ENCODE data around the gene OAS3.
"Not testable (repeated sequence)": the region's sequence is repeated elsewhere in the genome, so short reads cannot be mapped to it uniquely, and the experiment has no call there.

The OAS3 gene

DNA sequence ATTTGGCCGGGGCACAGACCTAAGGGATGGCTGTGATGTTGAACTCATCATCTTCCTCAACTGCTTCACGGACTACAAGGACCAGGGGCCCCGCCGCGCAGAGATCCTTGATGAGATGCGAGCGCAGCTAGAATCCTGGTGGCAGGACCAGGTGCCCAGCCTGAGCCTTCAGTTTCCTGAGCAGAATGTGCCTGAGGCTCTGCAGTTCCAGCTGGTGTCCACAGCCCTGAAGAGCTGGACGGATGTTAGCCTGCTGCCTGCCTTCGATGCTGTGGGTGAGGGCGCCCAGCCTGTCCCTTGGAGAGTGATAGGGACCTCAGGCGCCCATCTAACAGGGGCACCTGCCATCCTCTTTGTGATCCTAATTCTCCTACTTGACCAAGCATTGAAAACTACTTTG, 12.4 kb downstream of the OAS3 start:
- H3K27me3 ChIP-seq: no peaks in the 10 kb centered on the region
- H3K36me3 ChIP-seq: peaks cover 30% of the 10 kb centered on the region
- H3K9ac ChIP-seq: no peak overlapping the region
- no peak overlapping the region for H3K4me3 ChIP-seq
- TF ChIP-seq Cebpa-rat (IDR thresholded peaks at IDR 0.05): no peak
- H3K4me2 ChIP-seq: no peak overlapping the region
- H3K9me3 ChIP-seq: peaks cover 6% of the 10 kb centered on the region; the same call in 1 of the 2 replicates
- H3K4me1 ChIP-seq: no peaks in the 10 kb centered on the region
- no peaks in the 10 kb centered on the region for H4K20me1 ChIP-seq
- no peak overlapping the region for H3K27ac ChIP-seq

DNA sequence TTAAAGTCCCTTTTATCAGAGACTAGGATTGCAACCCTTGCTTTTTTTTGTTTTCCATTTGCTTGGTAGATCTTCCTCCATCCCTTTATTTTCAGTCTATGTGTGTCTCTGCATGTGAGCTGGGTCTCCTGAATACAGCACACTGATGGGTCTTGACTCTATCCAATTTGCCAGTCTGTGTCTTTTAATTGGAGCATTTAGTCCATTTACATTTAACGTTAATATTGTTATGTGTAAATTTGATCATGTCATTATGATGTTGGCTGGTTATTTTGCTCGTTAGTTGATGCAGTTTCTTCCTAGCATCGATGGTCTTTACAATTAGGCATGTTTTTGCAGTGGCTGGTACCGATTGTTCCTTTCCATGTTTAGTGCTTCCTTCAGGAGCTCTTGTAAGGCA, 18.9 kb downstream of the OAS3 start:
- H3K4me2 ChIP-seq, H3K9ac ChIP-seq, H3K9me3 ChIP-seq, H3K4me3 ChIP-seq, H3K27me3 ChIP-seq, H3K4me1 ChIP-seq, H4K20me1 ChIP-seq, H3K27ac ChIP-seq: not testable (repeated sequence)
- H3K36me3 ChIP-seq: peaks cover 24% of the 10 kb centered on the region

- Histone ChIP-seq H3K4me2 (no peak overlapping the region), H3K27me3 (no peaks in the 10 kb centered on the region)
Measured at GRCh38 chr12:112961074-112961473, 22.8 kb downstream of the OAS3 start.

DNA sequence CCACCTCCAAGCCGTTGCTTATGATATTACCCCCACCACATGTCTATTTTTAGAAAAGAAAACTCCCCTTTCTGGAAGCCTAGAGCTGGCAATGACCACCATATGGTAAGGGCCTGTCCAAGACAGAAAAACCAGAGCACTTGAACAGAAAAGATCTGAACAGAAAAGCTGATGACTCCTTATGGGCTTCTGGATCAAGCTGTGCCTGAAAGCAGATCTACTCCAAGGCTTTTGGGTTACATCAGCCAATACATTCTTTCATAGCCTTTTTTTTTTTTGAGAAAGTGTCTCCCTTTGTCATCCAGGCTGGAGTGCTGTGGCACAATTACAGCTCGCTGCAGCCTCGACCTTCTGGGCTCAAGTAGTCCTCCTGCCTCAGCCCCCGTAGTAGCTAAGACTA, 23.3 kb downstream of the OAS3 start:
- H3K4me1 ChIP-seq: no peaks in the 10 kb centered on the region
- H3K9me3 ChIP-seq: no peaks in the 10 kb centered on the region; the same call in 1 of the 2 replicates
- H3K36me3 ChIP-seq: peaks cover 66% of the 10 kb centered on the region
- H3K9ac ChIP-seq: no peak overlapping the region
- no peak for TF ChIP-seq Cebpa-rat (IDR thresholded peaks at IDR 0.05)
- no peak overlapping the region for H3K27ac ChIP-seq
- H3K4me3 ChIP-seq: no peak overlapping the region
- no peaks in the 10 kb centered on the region for H3K27me3 ChIP-seq
- H3K4me2 ChIP-seq: no peak overlapping the region
- H4K20me1 ChIP-seq: no peaks in the 10 kb centered on the region

More at GRCh38 chr12:112961074-112961473, 22.8 kb downstream of the OAS3 start:
- no peak overlapping the region for H3K9ac ChIP-seq
- TF ChIP-seq Cebpa-rat (IDR thresholded peaks at IDR 0.05): no peak
- H3K27ac ChIP-seq: no peak overlapping the region
- H3K9me3 ChIP-seq: no peaks in the 10 kb centered on the region; the same call in 1 of the 2 replicates
- H3K4me3 ChIP-seq: no peak overlapping the region
- peaks cover 63% of the 10 kb centered on the region for H3K36me3 ChIP-seq
- no peaks in the 10 kb centered on the region for H4K20me1 ChIP-seq
- H3K4me1 ChIP-seq: no peaks in the 10 kb centered on the region

GRCh38 chr12:112962561-112962960, 24.3 kb downstream of the OAS3 start:
- Histone ChIP-seq H3K27me3 (no peaks in the 10 kb centered on the region), H3K4me2 (no peak overlapping the region), H4K20me1 (no peaks in the 10 kb centered on the region), H3K4me3 (no peak overlapping the region), H3K36me3 (peaks cover 73% of the 10 kb centered on the region), H3K27ac (no peak overlapping the region), H3K4me1 (no peaks in the 10 kb centered on the region), H3K9me3 (no peaks in the 10 kb centered on the region; the same call in 1 of the 2 replicates), H3K9ac (no peak overlapping the region)
- TF ChIP-seq Cebpa-rat (IDR thresholded peaks at IDR 0.05): no peak

GRCh38 chr12:112963227-112963861, 25.1 kb downstream of the OAS3 start:
- no peaks in the 10 kb centered on the region for H4K20me1 ChIP-seq
- TF ChIP-seq Cebpa-rat (IDR thresholded peaks at IDR 0.05): no peak
- H3K4me1 ChIP-seq: no peaks in the 10 kb centered on the region
- no peak overlapping the region for H3K4me3 ChIP-seq
- no peak overlapping the region for H3K9ac ChIP-seq
- H3K4me2 ChIP-seq: no peak overlapping the region
- H3K9me3 ChIP-seq: no peaks in the 10 kb centered on the region; the same call in 1 of the 2 replicates
- H3K27ac ChIP-seq: no peak overlapping the region
- H3K27me3 ChIP-seq: no peaks in the 10 kb centered on the region
- peaks cover 81% of the 10 kb centered on the region for H3K36me3 ChIP-seq

DNA sequence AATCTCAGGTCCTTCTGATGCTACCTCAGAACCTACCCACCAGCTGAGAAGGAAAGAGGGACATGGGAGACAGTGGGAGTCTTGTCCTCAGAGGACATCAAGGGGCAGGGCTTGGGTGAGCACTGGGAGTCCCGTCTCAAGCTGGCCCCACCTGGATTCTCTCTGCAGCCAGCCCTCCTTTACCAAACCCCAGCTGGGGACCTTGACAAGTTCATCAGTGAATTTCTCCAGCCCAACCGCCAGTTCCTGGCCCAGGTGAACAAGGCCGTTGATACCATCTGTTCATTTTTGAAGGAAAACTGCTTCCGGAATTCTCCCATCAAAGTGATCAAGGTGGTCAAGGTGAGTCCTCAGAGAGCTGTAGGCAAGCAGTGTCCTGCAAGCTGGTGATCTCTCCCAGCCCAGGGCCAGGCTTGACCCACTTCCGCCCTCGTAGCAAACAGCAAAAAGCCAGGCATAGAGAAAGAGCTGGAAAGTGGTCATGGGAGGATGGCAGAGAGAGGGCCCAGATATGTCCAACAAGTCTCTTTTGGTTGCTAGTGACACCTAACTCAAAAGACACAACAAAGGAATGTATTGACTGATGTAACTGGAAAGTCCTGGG, 25.9 kb downstream of the OAS3 start:
- no peak overlapping the region for H3K27ac ChIP-seq
- no peak for TF ChIP-seq Cebpa-rat (IDR thresholded peaks at IDR 0.05)
- H3K9me3 ChIP-seq: no peaks in the 10 kb centered on the region; the same call in 1 of the 2 replicates
- no peak overlapping the region for H3K4me2 ChIP-seq
- no peaks in the 10 kb centered on the region for H3K4me1 ChIP-seq
- no peaks in the 10 kb centered on the region for H4K20me1 ChIP-seq
- H3K4me3 ChIP-seq: no peak overlapping the region
- H3K36me3 ChIP-seq: peaks cover 77% of the 10 kb centered on the region
- H3K27me3 ChIP-seq: no peaks in the 10 kb centered on the region
- H3K9ac ChIP-seq: no peak overlapping the region

DNA sequence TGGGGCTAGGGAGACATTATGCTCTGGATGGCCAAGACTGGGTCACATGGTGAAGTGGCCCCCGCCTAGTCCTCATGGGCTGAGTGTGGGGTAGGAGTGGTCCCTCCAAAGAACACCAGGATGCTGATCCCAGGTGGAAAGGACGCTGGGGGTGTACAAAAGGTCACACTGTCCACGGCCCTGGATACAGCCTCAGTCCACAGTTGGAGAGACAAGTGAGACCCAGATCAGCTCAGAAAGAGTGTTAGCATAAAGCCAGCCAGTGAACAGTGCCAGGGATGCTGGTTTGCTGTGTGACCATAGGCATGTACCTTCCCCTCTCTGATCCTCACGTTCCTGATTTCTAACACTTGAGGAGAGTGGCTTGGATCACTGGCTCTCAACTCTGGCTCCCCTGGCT, 26.6 kb downstream of the OAS3 start:
- H3K4me3 ChIP-seq: no peak overlapping the region
- peaks cover 5% of the 10 kb centered on the region; the same call in 1 of the 2 replicates for H3K4me1 ChIP-seq
- TF ChIP-seq Cebpa-rat (IDR thresholded peaks at IDR 0.05): no peak
- H3K9me3 ChIP-seq: no peaks in the 10 kb centered on the region; the same call in 1 of the 2 replicates
- no peaks in the 10 kb centered on the region for H3K27me3 ChIP-seq
- peaks cover 77% of the 10 kb centered on the region for H3K36me3 ChIP-seq
- H3K4me2 ChIP-seq: no peak overlapping the region
- no peak overlapping the region for H3K27ac ChIP-seq
- no peaks in the 10 kb centered on the region for H4K20me1 ChIP-seq
- H3K9ac ChIP-seq: no peak overlapping the region

DNA sequence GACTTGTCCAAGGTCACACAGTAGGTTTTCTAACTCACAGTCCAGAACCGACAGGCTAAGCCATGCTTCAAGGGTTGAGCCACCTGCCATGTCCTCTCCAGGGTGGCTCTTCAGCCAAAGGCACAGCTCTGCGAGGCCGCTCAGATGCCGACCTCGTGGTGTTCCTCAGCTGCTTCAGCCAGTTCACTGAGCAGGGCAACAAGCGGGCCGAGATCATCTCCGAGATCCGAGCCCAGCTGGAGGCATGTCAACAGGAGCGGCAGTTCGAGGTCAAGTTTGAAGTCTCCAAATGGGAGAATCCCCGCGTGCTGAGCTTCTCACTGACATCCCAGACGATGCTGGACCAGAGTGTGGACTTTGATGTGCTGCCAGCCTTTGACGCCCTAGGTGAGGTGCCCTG, 27.4 kb downstream of the OAS3 start:
- no peak for TF ChIP-seq Cebpa-rat (IDR thresholded peaks at IDR 0.05)
- Histone ChIP-seq H3K27ac (no peak overlapping the region), H4K20me1 (no peaks in the 10 kb centered on the region), H3K4me1 (peaks cover 12% of the 10 kb centered on the region), H3K4me2 (no peak overlapping the region), H3K36me3 (peaks cover 80% of the 10 kb centered on the region), H3K9me3 (no peaks in the 10 kb centered on the region; the same call in 1 of the 2 replicates), H3K27me3 (no peaks in the 10 kb centered on the region), H3K4me3 (no peak overlapping the region), H3K9ac (no peak overlapping the region)

DNA sequence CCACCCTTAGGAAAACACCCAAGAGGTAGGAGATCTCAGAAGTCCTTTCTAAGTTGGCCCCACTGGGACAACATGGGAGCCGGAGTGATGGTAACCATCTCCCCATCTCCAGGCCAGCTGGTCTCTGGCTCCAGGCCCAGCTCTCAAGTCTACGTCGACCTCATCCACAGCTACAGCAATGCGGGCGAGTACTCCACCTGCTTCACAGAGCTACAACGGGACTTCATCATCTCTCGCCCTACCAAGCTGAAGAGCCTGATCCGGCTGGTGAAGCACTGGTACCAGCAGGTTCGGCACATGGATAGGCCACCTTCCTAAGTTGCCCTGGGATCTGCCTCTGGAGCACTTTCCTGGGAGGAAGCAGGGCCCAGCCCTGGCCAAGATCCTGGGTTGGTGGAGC, 29.0 kb downstream of the OAS3 start:
- H3K4me2 ChIP-seq: no peak overlapping the region
- no peaks in the 10 kb centered on the region for H3K9me3 ChIP-seq
- H3K9ac ChIP-seq: no peak overlapping the region
- no peak overlapping the region for H3K4me3 ChIP-seq
- H3K4me1 ChIP-seq: peaks cover 28% of the 10 kb centered on the region
- no peak for TF ChIP-seq Cebpa-rat (IDR thresholded peaks at IDR 0.05)
- peaks cover 64% of the 10 kb centered on the region for H3K36me3 ChIP-seq
- no peaks in the 10 kb centered on the region for H3K27me3 ChIP-seq
- no peaks in the 10 kb centered on the region for H4K20me1 ChIP-seq
- H3K27ac ChIP-seq: no peak overlapping the region

All from BLaER1 (cell line).